GM12801 (cell line): ENCODE measurements around the gene LENG1.

Experiments used
- CTCF ChIP-seq: IDR thresholded peaks from one replicate; pipeline ENCODE4 v1.5.1; 2011; ENCODE audit warnings: control low read depth; ENCODE audit not compliant: insufficient read length; ENCODE audit errors: extremely low read depth

LENG1 gene

GRCh38 chr19:54203151-54203611 lies 43.7 kb upstream of the LENG1 start:
- no peak for TF ChIP-seq CTCF

GRCh38 chr19:54201980-54202379 lies 42.5 kb upstream of the LENG1 start:
- TF ChIP-seq CTCF, result no peak

GRCh38 chr19:54201172-54201701 lies 41.7 kb upstream of the LENG1 start:
- TF ChIP-seq CTCF, result no peak

- TF ChIP-seq CTCF, result no peak
These were observed 39.9 kb upstream of the LENG1 start for GRCh38 chr19:54199401-54199800.

- no peak for TF ChIP-seq CTCF
These were observed 37.6 kb upstream of the LENG1 start for GRCh38 chr19:54197121-54197520.

- TF ChIP-seq CTCF, result no peak
These were observed 37.0 kb upstream of the LENG1 start for GRCh38 chr19:54196536-54196935.

- TF ChIP-seq CTCF, result no peak
These were observed 33.5 kb upstream of the LENG1 start for GRCh38 chr19:54193011-54193410.
